ENCODE measurements around the gene OOSP4A.

The OOSP4A gene

DNA sequence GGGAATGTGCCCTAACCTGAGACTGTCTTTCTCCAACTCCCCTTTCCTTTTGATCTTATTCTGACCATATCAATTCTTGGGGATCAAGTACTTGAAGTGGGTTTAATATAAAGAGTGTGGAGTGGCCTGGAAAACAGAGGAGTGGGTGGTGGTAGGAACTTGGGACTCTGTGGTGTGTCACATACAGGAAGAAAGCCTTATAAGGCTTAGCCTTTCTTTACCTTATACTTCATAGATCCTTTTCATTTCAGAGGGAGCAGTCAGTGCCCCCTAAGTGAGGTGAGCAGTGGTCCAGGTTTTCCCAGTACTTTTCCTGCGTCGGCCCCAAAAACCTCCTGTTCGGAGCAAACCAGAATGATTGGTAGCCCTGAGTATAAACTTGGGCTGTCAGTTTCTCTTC is 25.1 kb upstream of the OOSP4A start:
- no peaks in the 10 kb centered on the region for H3K9me2 ChIP-seq (ENCODE audit: low read depth, low read length)
- no peak for TF ChIP-seq EZH2 (IDR thresholded peaks at IDR 0.05; ENCODE audit: borderline replicate concordance, low read length)
- TF ChIP-seq, protein P1, sequence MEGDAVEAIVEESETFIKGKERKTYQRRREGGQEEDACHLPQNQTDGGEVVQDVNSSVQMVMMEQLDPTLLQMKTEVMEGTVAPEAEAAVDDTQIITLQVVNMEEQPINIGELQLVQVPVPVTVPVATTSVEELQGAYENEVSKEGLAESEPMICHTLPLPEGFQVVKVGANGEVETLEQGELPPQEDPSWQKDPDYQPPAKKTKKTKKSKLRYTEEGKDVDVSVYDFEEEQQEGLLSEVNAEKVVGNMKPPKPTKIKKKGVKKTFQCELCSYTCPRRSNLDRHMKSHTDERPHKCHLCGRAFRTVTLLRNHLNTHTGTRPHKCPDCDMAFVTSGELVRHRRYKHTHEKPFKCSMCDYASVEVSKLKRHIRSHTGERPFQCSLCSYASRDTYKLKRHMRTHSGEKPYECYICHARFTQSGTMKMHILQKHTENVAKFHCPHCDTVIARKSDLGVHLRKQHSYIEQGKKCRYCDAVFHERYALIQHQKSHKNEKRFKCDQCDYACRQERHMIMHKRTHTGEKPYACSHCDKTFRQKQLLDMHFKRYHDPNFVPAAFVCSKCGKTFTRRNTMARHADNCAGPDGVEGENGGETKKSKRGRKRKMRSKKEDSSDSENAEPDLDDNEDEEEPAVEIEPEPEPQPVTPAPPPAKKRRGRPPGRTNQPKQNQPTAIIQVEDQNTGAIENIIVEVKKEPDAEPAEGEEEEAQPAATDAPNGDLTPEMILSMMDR (IDR thresholded peaks at IDR 0.05; ENCODE audit: low read length), result no peak
- no peaks in the 10 kb centered on the region for H3K27me3 ChIP-seq (ENCODE audit: insufficient read depth, low read length)
- no peaks in the 10 kb centered on the region for H3K4me1 ChIP-seq (ENCODE audit: insufficient read depth, low read length, severe bottlenecking)
- no peaks in the 10 kb centered on the region for H3K9me3 ChIP-seq (ENCODE audit: low read length)
- H3F3A ChIP-seq (ENCODE audit: insufficient read depth, low read length), result no peaks in the 10 kb centered on the region
- H3K9ac ChIP-seq (ENCODE audit: low read length), result no peak overlapping the region
- H3K79me2 ChIP-seq (ENCODE audit: insufficient read depth, low read length), result no peaks in the 10 kb centered on the region
- H2AFZ ChIP-seq (ENCODE audit: low read length), result no peak overlapping the region
- H4K20me1 ChIP-seq (ENCODE audit: insufficient read depth, low read length), result no peaks in the 10 kb centered on the region
- no peak overlapping the region for H3K4me3 ChIP-seq (ENCODE audit: low read depth, low read length, poor library complexity, severe bottlenecking)
- H3K27ac ChIP-seq (ENCODE audit: low read depth, low read length, poor library complexity, severe bottlenecking), result no peak overlapping the region
- no peak overlapping the region for H3K4me2 ChIP-seq (ENCODE audit: low read length)
- no peaks in the 10 kb centered on the region for H3K36me3 ChIP-seq (ENCODE audit: insufficient read depth, low read length)

GRCh38 chr11:59939482-59939881 is 24.4 kb upstream of the OOSP4A start:
- no peaks in the 10 kb centered on the region for H3K9me2 ChIP-seq (ENCODE audit: low read depth, low read length)
- H3K9me3 ChIP-seq (ENCODE audit: low read length), result no peaks in the 10 kb centered on the region
- no peak overlapping the region for H3K9ac ChIP-seq (ENCODE audit: low read length)
- no peak overlapping the region for H3K4me3 ChIP-seq (ENCODE audit: low read depth, low read length, poor library complexity, severe bottlenecking)
- H3K27me3 ChIP-seq (ENCODE audit: insufficient read depth, low read length), result no peaks in the 10 kb centered on the region
- no peaks in the 10 kb centered on the region for H3K79me2 ChIP-seq (ENCODE audit: insufficient read depth, low read length)
- no peak overlapping the region for H3K27ac ChIP-seq (ENCODE audit: low read depth, low read length, poor library complexity, severe bottlenecking)
- H3K4me2 ChIP-seq (ENCODE audit: low read length), result no peak overlapping the region
- H3K36me3 ChIP-seq (ENCODE audit: insufficient read depth, low read length), result no peaks in the 10 kb centered on the region
- H3K4me1 ChIP-seq (ENCODE audit: insufficient read depth, low read length, severe bottlenecking), result no peaks in the 10 kb centered on the region
- TF ChIP-seq, protein P1 (IDR thresholded peaks at IDR 0.05; ENCODE audit: low read length), result no peak
- no peak for TF ChIP-seq EZH2 (IDR thresholded peaks at IDR 0.05; ENCODE audit: borderline replicate concordance, low read length)
- no peaks in the 10 kb centered on the region for H3F3A ChIP-seq (ENCODE audit: insufficient read depth, low read length)
- H2AFZ ChIP-seq (ENCODE audit: low read length), result no peak overlapping the region
- H4K20me1 ChIP-seq (ENCODE audit: insufficient read depth, low read length), result no peaks in the 10 kb centered on the region

DNA sequence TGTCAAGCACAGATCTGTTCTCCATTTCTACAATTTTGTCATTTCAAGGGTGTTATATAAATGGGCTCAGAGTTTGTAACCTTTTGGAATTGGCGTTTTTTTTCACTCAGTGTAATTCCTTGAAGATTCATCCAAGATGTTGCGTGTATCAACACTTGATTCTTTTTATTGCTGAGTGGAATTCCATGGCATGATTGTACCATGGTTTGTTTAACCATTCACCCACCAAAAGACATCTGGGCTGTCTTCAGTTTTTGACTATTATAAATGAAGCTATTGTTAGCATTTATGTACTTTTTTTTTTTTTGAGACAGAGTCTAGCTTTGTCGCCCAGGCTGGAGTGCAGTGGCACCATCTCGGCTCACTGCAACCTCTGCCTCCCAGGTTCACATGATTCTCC is 22.7 kb upstream of the OOSP4A start:
- H3K9me3 ChIP-seq (ENCODE audit: low read length), result no peaks in the 10 kb centered on the region
- no peaks in the 10 kb centered on the region for H3K27me3 ChIP-seq (ENCODE audit: insufficient read depth, low read length)
- no peak overlapping the region for H3K27ac ChIP-seq (ENCODE audit: low read depth, low read length, poor library complexity, severe bottlenecking)
- no peaks in the 10 kb centered on the region for H3K9me2 ChIP-seq (ENCODE audit: low read depth, low read length)
- H3F3A ChIP-seq (ENCODE audit: insufficient read depth, low read length), result no peaks in the 10 kb centered on the region
- H3K36me3 ChIP-seq (ENCODE audit: insufficient read depth, low read length), result no peaks in the 10 kb centered on the region
- no peaks in the 10 kb centered on the region for H3K4me1 ChIP-seq (ENCODE audit: insufficient read depth, low read length, severe bottlenecking)
- no peak overlapping the region for H2AFZ ChIP-seq (ENCODE audit: low read length)
- H3K79me2 ChIP-seq (ENCODE audit: insufficient read depth, low read length), result no peaks in the 10 kb centered on the region
- no peak overlapping the region for H3K9ac ChIP-seq (ENCODE audit: low read length)
- no peak overlapping the region for H3K4me3 ChIP-seq (ENCODE audit: low read depth, low read length, poor library complexity, severe bottlenecking)
- no peaks in the 10 kb centered on the region for H4K20me1 ChIP-seq (ENCODE audit: insufficient read depth, low read length)
- H3K4me2 ChIP-seq (ENCODE audit: low read length), result no peak overlapping the region
- TF ChIP-seq EZH2 (IDR thresholded peaks at IDR 0.05; ENCODE audit: borderline replicate concordance, low read length), result no peak
- TF ChIP-seq, protein P1 (IDR thresholded peaks at IDR 0.05; ENCODE audit: low read length), result no peak

Measured in OCI-LY1 (cell line).